A673 (cell line): ENCODE data around the gene COG7. TPM values are rescaled to one million over a fixed set of nuclear protein-coding genes. Genes with fewer than 3 reads are reported as not detected.

Experiments used
- Bru-seq: library from RNA; stranded (reverse); fragments of 400-500 nt; gene quantifications from one replicate; lab custom pipeline; 2021; lab: Mats Ljungman, UMichigan
- BruChase-seq, 2 experiments: library from RNA; stranded (reverse); fragments of 400-500 nt; gene quantifications; one replicate each; lab custom pipeline; 2021; lab: Mats Ljungman, UMichigan
- BruUV-seq: library from RNA; stranded (reverse); fragments of 400-500 nt; replicated peaks from 2 replicates; lab custom pipeline; 2021; lab: Mats Ljungman, UMichigan
- CTCF ChIA-PET: fragments of 300-600 bp; sonication (Branson Sonifier 250); formaldehyde crosslinking; loops from one replicate; lab custom pipeline; 2022; ENCODE audit warnings: antibody characterized with exemption; lab: Charles Lee
- POLR2A ChIA-PET: fragments of 300-600 bp; sonication (Branson Sonifier 250); formaldehyde crosslinking; loops from one replicate; lab custom pipeline; 2022; ENCODE audit warnings: antibody characterized with exemption; ENCODE audit not compliant: low non-redundant PET; lab: Charles Lee
- DNase-seq: peaks from one replicate; pipeline ENCODE4 v3.0.0-alpha.2; 2015; ENCODE audit warnings: low spot score
- H3K27ac ChIP-seq: fragments of 200-600 bp; sonication (generic); 2 replicates; pipeline ENCODE4 v1.5.1; 2016; ENCODE audit warnings: mixed run types, low read depth, mild to moderate bottlenecking, mixed read lengths, antibody characterized with exemption, low read length; ENCODE audit not compliant: poor library complexity, severe bottlenecking
- H3K27me3 ChIP-seq: fragments of 200-600 bp; sonication (generic); replicated peaks from 2 replicates; pipeline ENCODE4 v1.6.1; 2017; ENCODE audit warnings: mixed run types, low read depth, mild to moderate bottlenecking, mixed read lengths, antibody characterized with exemption, low read length; ENCODE audit not compliant: insufficient read depth, poor library complexity
- H3K36me3 ChIP-seq: fragments of 200-600 bp; sonication (generic); 2 replicates; pipeline ENCODE4 v1.6.1; 2016; ENCODE audit warnings: mixed run types, mild to moderate bottlenecking, mixed read lengths, antibody characterized with exemption, low read length; ENCODE audit not compliant: insufficient read depth, poor library complexity, severe bottlenecking
- H3K4me1 ChIP-seq: fragments of 200-600 bp; sonication (generic); 2 replicates; pipeline ENCODE4 v1.6.1; 2017; ENCODE audit warnings: mixed run types, mild to moderate bottlenecking, mixed read lengths, antibody characterized with exemption, low read length; ENCODE audit not compliant: insufficient read depth, poor library complexity, severe bottlenecking
- H3K4me3 ChIP-seq: fragments of 200-600 bp; sonication (generic); 2 replicates; pipeline ENCODE4 v1.5.1; 2016; ENCODE audit warnings: low read depth, mixed run types, mild to moderate bottlenecking, mixed read lengths, low read length; ENCODE audit not compliant: poor library complexity, severe bottlenecking
- H3K9me3 ChIP-seq: fragments of 200-600 bp; sonication (generic); 2 replicates; pipeline ENCODE4 v1.6.1; 2016; ENCODE audit warnings: mixed run types, low read depth, mild to moderate bottlenecking, mixed read lengths, antibody characterized with exemption, low read length; ENCODE audit not compliant: poor library complexity, severe bottlenecking
- CTCF ChIP-seq: fragments of 300-800, 200-600 bp; sonication (generic); conservative IDR thresholded peaks from 2 replicates; pipeline ENCODE4 v1.5.1; 2017; ENCODE audit warnings: low read depth, mild to moderate bottlenecking, antibody characterized with exemption, low read length, moderate library complexity, mixed read lengths
- EZH2 ChIP-seq: fragments of 200-600 bp; sonication (generic); IDR thresholded peaks from 2 replicates; pipeline ENCODE4 v1.6.1; 2017; ENCODE audit warnings: borderline replicate concordance, low read depth, mild to moderate bottlenecking, mixed read lengths, antibody characterized with exemption, low read length; ENCODE audit not compliant: poor library complexity, severe bottlenecking
- intact Hi-C: fragments of 100-400 bp; cut with micrococcal nuclease; formaldehyde crosslinking; loops from one replicate; pipeline ENCODE4 v1.10.0; 2022; ENCODE audit not compliant: unreplicated experiment
- long read RNA-seq: library from polyadenylated mRNA; stranded (forward); transcript quantifications from one replicate; pipeline ENCODE4 v2.0.0, GENCODE V29; 2022
- total RNA-seq: library from RNA; stranded (reverse); gene quantifications from 2 replicates; pipeline ENCODE4 v1.2.3, GENCODE V29; 2021

COG7 gene
- total RNA-seq (33.8 and 40.4 TPM in 2 replicates), Bru-seq, nascent RNA (percentile 74 among the genes with signal in this experiment), BruChase-seq, experiment 1, labeled RNA remaining after a 2-hour chase (percentile 85 among the genes with signal in this experiment), BruChase-seq, experiment 2, labeled RNA remaining after a 6-hour chase (percentile 86 among the genes with signal in this experiment)
- long read RNA-seq, transcript COG7-201 (17 exons, 2,926 nt): major isoform, 48 of 64 reads
- long read RNA-seq, partial matches to known transcripts: 5 of 64 reads
- long read RNA-seq, other reads (novel, unspliced or antisense): 11 of 64 reads

- peak within 1 kb of the TSS; percentile 86 for H3K27ac ChIP-seq
- no peaks in the 10 kb centered on the region for H3K27me3 ChIP-seq
- no peaks in the 10 kb centered on the region for H3K36me3 ChIP-seq
- peak; percentile 91 for DNase-seq
- BruUV-seq: no TSS peak
- H3K4me1 ChIP-seq: no peaks in the 10 kb centered on the region
- no peaks in the 10 kb centered on the region for H3K9me3 ChIP-seq
- intact Hi-C loops: no loop called here
- POLR2A ChIA-PET: interaction anchor here (0.6 to 0.7 kb wide), 2 partner anchors 120 to 323 kb away, joined by 3 to 4 read pairs; no protein-coding TSS in a partner anchor
- H3K4me3 ChIP-seq: peak within 1 kb of the TSS; percentile 85
- CTCF ChIA-PET: interaction anchor here (2.1 kb wide), 1 partner anchor 17 kb away, joined by 9 read pairs; no protein-coding TSS in a partner anchor
- TF ChIP-seq EZH2: no peak
- TF ChIP-seq CTCF: no peak
Measured at GRCh38 chr16:23452572-23453337, at the start of gene COG7. Gene COG7 (minus strand): TSS chr16:23453189. CDS start chr16:23452994, 195 bp downstream.

DNA sequence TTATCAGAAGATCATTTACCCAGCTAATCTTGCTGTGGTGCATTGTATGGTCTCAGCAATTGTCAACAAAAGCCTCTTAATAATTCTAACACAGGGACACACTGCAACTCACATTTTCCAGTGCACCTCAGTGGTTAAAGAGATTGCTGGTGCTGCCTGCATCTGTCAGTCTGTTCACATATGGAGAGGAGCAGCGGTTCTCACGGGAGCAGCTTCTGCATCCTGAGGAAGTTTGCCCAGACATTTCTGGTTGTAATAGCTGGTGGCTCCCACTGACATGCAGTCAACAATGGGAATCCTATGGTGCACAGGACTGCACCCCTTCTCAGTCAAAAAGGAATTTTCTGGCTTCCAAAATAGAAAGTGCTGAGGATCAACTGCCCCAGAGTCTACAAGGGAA lies 49.5 kb upstream of the COG7 start:
- ChIA-PET POLR2A (no interaction called here), CTCF (no interaction called here)
- intact Hi-C loops: no loop called here
- H3K4me1 ChIP-seq: peaks cover 21% of the 10 kb centered on the region
- H3K36me3 ChIP-seq: no peaks in the 10 kb centered on the region
- TF ChIP-seq CTCF: no peak
- TF ChIP-seq EZH2: no peak
- H3K4me3 ChIP-seq: no peak overlapping the region
- BruUV-seq: no TSS peak
- no peaks in the 10 kb centered on the region for H3K27me3 ChIP-seq
- H3K9me3 ChIP-seq: no peaks in the 10 kb centered on the region
- H3K27ac ChIP-seq: no peak overlapping the region
- DNase-seq: no peak

GRCh38 chr16:23501291-23501690 lies 48.3 kb upstream of the COG7 start:
- no peak overlapping the region for H3K4me3 ChIP-seq
- TF ChIP-seq EZH2: no peak
- TF ChIP-seq CTCF: no peak
- H3K36me3 ChIP-seq: peaks cover 1% of the 10 kb centered on the region
- H3K27me3 ChIP-seq: no peaks in the 10 kb centered on the region
- DNase-seq: no peak
- H3K27ac ChIP-seq: no peak overlapping the region
- H3K4me1 ChIP-seq: peaks cover 21% of the 10 kb centered on the region
- H3K9me3 ChIP-seq: no peaks in the 10 kb centered on the region
- intact Hi-C loops: no loop called here
- ChIA-PET POLR2A (no interaction called here), CTCF (no interaction called here)
- no TSS peak for BruUV-seq
